IPS-18c (cell line): ENCODE results near the gene NDST1.
"Not testable (repeated sequence)": the region's sequence is repeated elsewhere in the genome, so short reads cannot be mapped to it uniquely, and the experiment has no call there.

Experiments used
- H3K4me3 ChIP-seq: 2 replicates; pipeline ENCODE4 v1.7.0; 2013; ENCODE audit warnings: low read depth, mild to moderate bottlenecking, low read length, moderate library complexity; ENCODE audit not compliant: insufficient read depth
- H3K9me3 ChIP-seq: one replicate; pipeline ENCODE4 v1.6.1; 2013; ENCODE audit warnings: mild to moderate bottlenecking, low read length, moderate library complexity; ENCODE audit not compliant: control insufficient read depth, insufficient read depth

The NDST1 gene

DNA sequence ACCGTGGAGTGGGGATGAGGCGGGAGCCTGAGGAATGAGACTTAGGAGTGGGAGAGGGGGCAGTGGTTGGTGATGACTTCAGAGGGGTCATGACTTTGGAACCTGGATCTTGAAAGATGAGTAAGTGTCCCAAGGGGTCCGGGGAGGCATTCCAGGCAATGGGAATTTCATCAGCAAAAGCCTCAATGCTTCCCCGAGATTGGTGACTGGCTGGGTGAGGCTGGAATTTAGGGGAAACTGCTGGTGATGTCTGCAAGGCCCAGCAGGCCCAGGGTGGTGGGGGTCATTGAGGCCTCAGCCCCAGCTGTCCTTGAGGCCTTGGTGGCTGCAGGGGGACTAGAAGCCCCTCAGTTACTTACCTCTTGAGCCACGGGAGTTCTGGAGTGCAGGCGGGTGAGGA lies 7.5 kb downstream of the NDST1 start:
- Histone ChIP-seq H3K4me3 (no peak overlapping the region), H3K9me3 (no peaks in the 10 kb centered on the region)

- no peaks in the 10 kb centered on the region for H3K9me3 ChIP-seq
- no peak overlapping the region for H3K4me3 ChIP-seq
Measured at GRCh38 chr5:150516011-150516410, 8.1 kb downstream of the NDST1 start.

DNA sequence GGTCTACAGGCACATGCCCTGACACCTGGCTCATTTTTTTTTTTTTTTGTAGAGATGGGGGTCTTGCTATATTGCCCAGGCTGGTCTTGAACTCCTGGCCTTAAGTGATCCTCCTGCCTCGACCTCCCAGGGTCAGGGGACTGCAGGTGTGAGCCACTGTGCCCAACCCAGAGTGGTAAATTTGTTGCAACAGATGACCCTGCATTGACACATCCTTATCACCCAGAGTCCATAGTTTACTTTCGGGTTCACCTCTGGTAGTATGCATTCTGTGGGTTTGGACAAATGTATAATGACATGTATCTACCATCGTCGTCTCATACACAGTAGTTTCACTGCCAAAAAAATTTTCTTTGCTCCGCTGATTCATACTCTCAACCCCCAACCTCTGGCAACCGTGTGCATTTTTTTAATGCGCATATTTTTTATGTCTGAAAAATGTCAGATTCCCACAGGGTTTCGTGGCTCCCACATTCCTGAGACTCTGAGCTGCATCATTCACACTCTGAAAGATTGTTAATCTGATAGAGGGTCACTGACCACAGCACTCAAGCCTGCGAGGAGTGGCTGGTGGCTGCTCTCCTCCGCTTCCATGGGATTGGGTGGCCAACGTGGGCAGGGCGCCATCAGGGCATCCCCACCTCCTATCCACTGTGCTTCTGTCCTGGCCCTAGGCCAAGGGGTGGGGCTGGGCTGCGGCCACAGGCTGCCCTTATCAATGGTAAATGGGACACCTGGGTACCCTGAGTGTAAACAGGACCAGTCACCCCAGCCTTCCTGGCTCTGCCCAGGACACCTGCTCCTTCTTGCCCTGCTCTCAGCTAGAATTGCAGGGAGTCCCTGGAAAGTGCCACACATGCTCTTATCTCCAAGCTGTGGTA lies 9.6 kb downstream of the NDST1 start:
- no peaks in the 10 kb centered on the region for H3K9me3 ChIP-seq
- no peak overlapping the region for H3K4me3 ChIP-seq

GRCh38 chr5:150518712-150519559 lies 11.0 kb downstream of the NDST1 start:
- H3K4me3 ChIP-seq, H3K9me3 ChIP-seq: not testable (repeated sequence)

GRCh38 chr5:150519560-150519945 lies 11.6 kb downstream of the NDST1 start:
- Histone ChIP-seq H3K9me3 (no peaks in the 10 kb centered on the region), H3K4me3 (no peak overlapping the region)

GRCh38 chr5:150519978-150520377 lies 12.0 kb downstream of the NDST1 start:
- Histone ChIP-seq H3K9me3 (no peaks in the 10 kb centered on the region), H3K4me3 (no peak overlapping the region)

GRCh38 chr5:150520747-150521521 lies 13.0 kb downstream of the NDST1 start:
- Histone ChIP-seq H3K4me3 (no peak overlapping the region), H3K9me3 (no peaks in the 10 kb centered on the region)

- no peak overlapping the region for H3K4me3 ChIP-seq
- H3K9me3 ChIP-seq = no peaks in the 10 kb centered on the region
Measured at GRCh38 chr5:150521522-150521817, 13.5 kb downstream of the NDST1 start.

DNA sequence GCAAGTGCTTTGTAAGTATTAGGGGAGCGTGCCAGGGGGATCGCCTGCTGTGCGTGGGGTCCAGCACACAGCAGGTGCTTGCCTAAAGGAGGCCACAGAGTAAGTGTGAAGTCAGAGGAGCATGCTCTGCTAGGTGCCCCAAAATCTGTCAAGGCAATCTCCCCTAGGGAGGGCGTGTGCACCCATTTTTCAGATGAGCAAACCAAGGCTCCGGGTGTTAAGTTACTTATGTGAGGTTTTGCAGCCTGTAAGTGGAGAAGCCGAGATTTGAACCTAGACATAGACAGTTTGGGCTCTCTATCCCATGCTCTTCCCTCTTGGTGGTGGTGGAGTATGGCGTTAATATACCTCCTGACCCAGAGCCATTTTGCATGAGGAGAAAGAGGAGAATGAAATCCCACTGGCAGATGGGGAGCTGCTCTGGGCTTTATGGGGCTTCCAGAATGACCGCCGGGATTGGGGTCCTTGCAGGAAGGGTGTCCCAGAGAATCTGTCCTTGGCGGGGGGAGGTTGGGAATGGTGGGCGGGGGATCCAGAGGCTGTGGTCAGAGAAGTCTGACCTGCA lies 14.1 kb downstream of the NDST1 start:
- no peaks in the 10 kb centered on the region for H3K9me3 ChIP-seq
- no peak overlapping the region for H3K4me3 ChIP-seq

DNA sequence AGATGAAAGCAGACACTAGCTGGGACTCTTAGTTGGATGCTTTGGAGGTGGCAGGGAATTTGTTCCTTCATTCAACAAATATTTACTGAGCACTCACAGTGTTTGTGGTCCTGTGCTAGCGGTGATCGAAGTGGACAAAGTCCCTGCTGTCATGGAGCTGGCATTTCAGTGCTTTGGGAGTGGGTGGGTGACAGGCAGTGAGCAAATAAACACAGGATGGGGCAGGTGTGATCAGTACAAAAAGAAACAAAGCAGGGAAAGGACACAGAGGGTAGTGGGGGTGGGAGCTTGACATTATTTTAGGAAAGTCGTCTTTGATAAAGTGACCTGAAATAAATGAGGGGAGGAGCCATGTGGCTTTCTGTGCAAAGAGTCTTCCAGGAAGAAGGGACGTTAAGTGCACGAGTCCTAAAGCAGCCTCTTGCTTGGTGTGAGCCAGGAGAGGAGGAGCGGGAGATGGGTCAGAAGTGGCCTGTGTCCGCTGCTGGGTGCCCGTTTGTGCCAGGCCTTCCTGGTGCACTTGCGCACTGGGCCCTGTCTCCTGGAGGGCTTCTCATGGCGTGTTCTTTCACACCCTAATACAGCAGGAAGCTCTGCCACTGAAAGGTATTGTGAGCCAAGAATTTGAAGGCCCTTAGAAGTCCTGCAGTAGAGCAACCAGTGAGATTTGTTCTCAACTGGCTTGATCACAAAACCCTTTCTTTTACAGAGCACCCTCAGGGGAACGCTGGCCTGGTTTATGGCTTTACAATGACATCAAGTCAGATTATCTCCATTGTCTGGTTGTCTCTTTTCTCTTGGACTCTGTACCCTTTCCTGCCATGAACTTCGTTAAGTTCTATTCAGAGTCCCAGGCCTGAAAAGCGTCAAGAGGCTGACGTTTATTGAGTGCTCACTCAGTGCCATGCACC lies 14.8 kb downstream of the NDST1 start:
- Histone ChIP-seq H3K9me3 (no peaks in the 10 kb centered on the region), H3K4me3 (no peak overlapping the region)

DNA sequence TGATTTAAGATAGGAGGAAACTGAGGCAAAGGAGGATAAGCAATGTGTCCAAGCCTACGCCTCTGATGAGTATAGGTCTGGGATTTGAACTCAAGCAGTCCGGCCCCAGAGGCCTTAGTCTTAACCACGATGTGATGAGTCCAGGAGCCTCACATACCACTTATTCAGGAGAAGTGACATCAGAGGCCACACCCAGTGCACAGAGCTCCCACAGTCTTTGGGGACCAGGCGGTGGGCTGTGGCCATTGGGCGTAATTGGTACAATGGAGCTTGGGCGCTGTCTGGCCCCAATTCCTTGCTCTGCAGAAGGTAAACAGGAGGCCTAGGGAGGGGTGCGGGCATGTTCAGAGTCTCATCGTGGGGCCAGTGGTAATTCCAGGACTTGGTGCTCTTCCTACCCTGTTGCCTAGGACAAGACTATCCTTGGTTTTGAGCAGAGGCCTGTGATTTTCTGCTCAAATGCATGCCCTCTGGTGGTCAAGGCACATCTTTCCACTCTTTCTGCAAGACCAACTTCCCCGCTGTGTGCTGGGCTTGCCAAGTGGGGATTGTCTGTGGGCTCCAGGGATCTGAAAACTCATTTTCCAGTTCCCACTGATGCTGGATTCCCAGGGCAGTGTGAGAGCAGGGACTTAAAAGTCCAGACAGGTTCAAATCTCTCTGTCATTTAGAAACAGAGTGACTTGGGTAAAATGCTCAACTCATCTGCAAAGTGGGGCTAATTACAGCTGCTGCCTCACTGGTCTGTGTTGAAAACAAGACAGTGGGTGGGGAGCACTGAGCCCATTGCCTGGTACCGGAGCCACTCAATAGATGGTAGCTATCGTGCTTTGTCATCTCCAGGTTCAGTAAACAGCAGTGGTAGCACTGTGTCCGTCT lies 15.8 kb downstream of the NDST1 start:
- Histone ChIP-seq H3K4me3 (no peak overlapping the region), H3K9me3 (no peaks in the 10 kb centered on the region)

DNA sequence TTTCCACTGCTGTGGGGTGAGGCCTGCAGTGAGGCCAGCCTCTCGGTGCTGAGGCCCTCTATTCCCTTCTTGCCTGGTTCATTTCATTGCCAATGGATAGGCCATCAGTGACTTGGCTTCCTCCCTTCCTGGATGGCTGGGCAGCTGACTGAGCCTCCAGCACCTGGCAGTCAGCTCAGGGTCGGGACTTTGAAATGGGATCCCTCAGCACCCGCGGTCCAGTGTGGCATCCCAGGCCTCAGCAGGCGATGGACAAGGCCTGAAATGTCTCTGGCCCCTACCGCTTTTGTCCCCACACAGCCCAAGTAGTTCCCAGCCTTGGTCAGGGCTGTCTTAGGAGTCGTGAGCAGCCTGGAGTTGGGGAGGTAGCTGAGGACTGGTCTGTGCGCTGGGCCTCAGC lies 17.2 kb downstream of the NDST1 start:
- Histone ChIP-seq H3K4me3 (no peak overlapping the region), H3K9me3 (no peaks in the 10 kb centered on the region)

DNA sequence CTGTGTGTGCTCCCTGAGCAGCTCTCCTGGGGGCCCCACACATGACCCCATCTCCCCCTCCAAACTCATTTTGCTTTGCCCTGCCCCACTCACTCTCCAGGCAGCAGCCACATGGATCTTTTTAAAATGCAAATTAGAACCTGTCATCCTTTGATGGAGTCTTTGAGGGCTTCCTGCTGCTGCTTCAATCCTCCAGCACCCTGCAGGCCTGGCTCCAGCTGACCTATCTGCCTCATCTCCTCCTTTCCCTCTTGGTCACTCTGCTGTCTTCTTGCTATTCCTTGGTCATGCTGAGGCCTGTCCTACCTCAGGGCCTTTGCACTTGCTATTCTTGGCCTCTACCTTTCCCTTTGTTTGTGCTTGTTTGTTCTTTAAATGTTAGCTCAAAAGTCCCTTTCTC lies 17.9 kb downstream of the NDST1 start:
- H3K9me3 ChIP-seq = no peaks in the 10 kb centered on the region
- H3K4me3 ChIP-seq = no peak overlapping the region

DNA sequence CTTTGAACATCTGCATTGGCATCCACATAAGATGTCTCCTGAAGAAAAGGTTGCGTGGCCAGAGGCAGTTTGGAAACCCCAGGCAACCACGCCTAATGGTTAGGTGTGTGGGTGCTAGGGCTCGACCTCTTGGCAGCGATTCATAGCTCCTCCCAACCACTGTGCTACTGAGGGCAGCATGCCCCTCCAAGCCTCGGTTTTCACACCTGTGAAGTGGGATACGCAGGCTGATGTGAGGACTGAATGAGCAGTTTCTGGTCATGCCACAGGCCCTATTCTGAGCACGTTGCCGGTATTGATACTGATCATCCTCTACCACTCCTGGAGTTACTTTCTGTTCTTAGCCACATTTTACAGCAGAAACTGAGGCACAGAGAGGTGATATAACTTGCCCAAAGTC lies 19.1 kb downstream of the NDST1 start:
- Histone ChIP-seq H3K4me3 (no peak overlapping the region), H3K9me3 (no peaks in the 10 kb centered on the region)

GRCh38 chr5:150527808-150528207 lies 19.9 kb downstream of the NDST1 start:
- Histone ChIP-seq H3K4me3 (no peak overlapping the region), H3K9me3 (no peaks in the 10 kb centered on the region)
